SU-DHL-6 (cell line): ENCODE results near the gene SPINK13.
"Not testable (repeated sequence)": the region's sequence is repeated elsewhere in the genome, so short reads cannot be mapped to it uniquely, and the experiment has no call there.

Source experiments
- H2AFZ ChIP-seq: fragments of 200-600 bp; sonication (generic); 2 replicates; pipeline ENCODE4 v1.6.1; 2014; ENCODE audit warnings: low read depth, mild to moderate bottlenecking, moderate library complexity, mixed read lengths, antibody characterized with exemption, low read length; ENCODE audit not compliant: severe bottlenecking
- H3F3A ChIP-seq: fragments of 200-600 bp; shearing (Covaris generic); 2 replicates; pipeline ENCODE4 v1.6.0; 2016; ENCODE audit warnings: antibody characterized with exemption, mild to moderate bottlenecking; ENCODE audit not compliant: insufficient read depth
- H3K27ac ChIP-seq: fragments of 200-600 bp; sonication (generic); 2 replicates; pipeline ENCODE4 v1.5.1; 2016; ENCODE audit warnings: low read depth, mild to moderate bottlenecking, low read length, moderate library complexity, mixed read lengths
- H3K27me3 ChIP-seq: fragments of 200-600 bp; sonication (generic), shearing (Covaris generic); 2 replicates; pipeline ENCODE4 v1.6.0; 2014; ENCODE audit warnings: mild to moderate bottlenecking, low read length
- H3K36me3 ChIP-seq: fragments of 200-600 bp; sonication (generic); 2 replicates; pipeline ENCODE4 v1.6.1; 2014; ENCODE audit warnings: mild to moderate bottlenecking, low read length, mixed read lengths
- H3K4me2 ChIP-seq: fragments of 300-600, 200-600 bp; shearing (Covaris generic), sonication (generic); 2 replicates; pipeline ENCODE4 v1.6.0; 2014; ENCODE audit warnings: low read length, low read depth, mild to moderate bottlenecking; ENCODE audit not compliant: poor library complexity, severe bottlenecking
- H3K4me3 ChIP-seq: fragments of 200-600 bp; sonication (generic); 2 replicates; pipeline ENCODE4 v1.5.1; 2014; ENCODE audit warnings: antibody characterized with exemption, low read length, mild to moderate bottlenecking, mixed read lengths; ENCODE audit not compliant: insufficient read depth, poor library complexity, severe bottlenecking
- H3K79me2 ChIP-seq: fragments of 200-600 bp; sonication (generic); 2 replicates; pipeline ENCODE4 v1.6.1; 2014; ENCODE audit warnings: mild to moderate bottlenecking, low read length, moderate library complexity; ENCODE audit not compliant: insufficient read depth
- H3K9ac ChIP-seq: fragments of 200-600 bp; sonication (generic); 2 replicates; pipeline ENCODE4 v1.7.0; 2014; ENCODE audit warnings: mild to moderate bottlenecking, low read length
- H3K9me2 ChIP-seq: fragments of 200-600 bp; sonication (generic); replicated peaks from 2 replicates; pipeline ENCODE4 v1.6.1; 2014; ENCODE audit warnings: low read length; ENCODE audit not compliant: insufficient read depth
- H3K9me3 ChIP-seq: fragments of 200-600 bp; sonication (generic); 2 replicates; pipeline ENCODE4 v1.6.1; 2014; ENCODE audit warnings: low read length, mixed read lengths; ENCODE audit not compliant: insufficient read depth
- H4K20me1 ChIP-seq: fragments of 200-600 bp; sonication (generic); 2 replicates; pipeline ENCODE4 v1.6.1; 2014; ENCODE audit warnings: low read depth, mild to moderate bottlenecking, antibody characterized with exemption, low read length, moderate library complexity, mixed read lengths
- CTCF ChIP-seq: fragments of 200-600 bp; sonication (generic); IDR thresholded peaks from one replicate; pipeline ENCODE4 v1.5.1; 2017; ENCODE audit warnings: antibody characterized with exemption, mild to moderate bottlenecking, low read length, moderate library complexity; ENCODE audit not compliant: insufficient read depth, poor library complexity, severe bottlenecking
- EZH2phosphoT487 ChIP-seq: fragments of 200-600 bp; sonication (generic), shearing (Covaris generic); conservative IDR thresholded peaks from 2 replicates; pipeline ENCODE4 v1.6.1; 2018; ENCODE audit warnings: mild to moderate bottlenecking, antibody characterized with exemption, low read length, moderate library complexity, mixed read lengths

SPINK13 gene

DNA sequence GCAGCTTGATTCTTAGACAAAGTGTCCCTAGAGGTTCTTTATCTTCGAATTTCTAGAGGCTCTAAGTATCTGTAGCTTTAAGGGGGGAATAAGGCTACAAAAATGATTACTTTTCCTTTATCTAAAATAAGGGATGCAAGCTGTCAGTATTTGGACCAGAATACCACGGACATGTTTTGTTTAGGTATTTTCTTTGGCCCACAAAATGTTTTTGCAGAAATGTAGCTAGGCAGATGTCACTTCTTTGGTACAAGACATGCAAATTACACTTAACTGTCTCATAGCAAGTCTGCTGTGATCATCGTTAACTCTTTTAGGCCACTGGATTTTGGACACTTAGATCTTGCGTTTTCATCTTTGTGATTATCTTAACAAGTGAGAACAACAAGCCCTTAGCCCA lies 46.1 kb downstream of the SPINK13 start:
- no peaks in the 10 kb centered on the region for H3K36me3 ChIP-seq
- H2AFZ ChIP-seq = no peak overlapping the region
- no peaks in the 10 kb centered on the region for H4K20me1 ChIP-seq
- H3K27ac ChIP-seq = no peak overlapping the region
- no peak overlapping the region for H3K4me2 ChIP-seq
- H3K9me2 ChIP-seq = no peaks in the 10 kb centered on the region
- no peaks in the 10 kb centered on the region for H3K9me3 ChIP-seq
- H3F3A ChIP-seq = no peaks in the 10 kb centered on the region
- H3K4me3 ChIP-seq = no peak overlapping the region
- TF ChIP-seq CTCF = no peak
- no peak for TF ChIP-seq EZH2phosphoT487
- no peaks in the 10 kb centered on the region for H3K27me3 ChIP-seq
- H3K9ac ChIP-seq = no peak overlapping the region
- H3K79me2 ChIP-seq = no peaks in the 10 kb centered on the region

- H3K4me2 ChIP-seq, H3K9me2 ChIP-seq, H3K36me3 ChIP-seq, H3K27ac ChIP-seq, H3F3A ChIP-seq, H4K20me1 ChIP-seq, H3K79me2 ChIP-seq, H3K4me3 ChIP-seq, H2AFZ ChIP-seq, H3K27me3 ChIP-seq, H3K9ac ChIP-seq, H3K9me3 ChIP-seq: not testable (repeated sequence)
These were observed 51.7 kb downstream of the SPINK13 start for GRCh38 chr5:148320011-148320963.

DNA sequence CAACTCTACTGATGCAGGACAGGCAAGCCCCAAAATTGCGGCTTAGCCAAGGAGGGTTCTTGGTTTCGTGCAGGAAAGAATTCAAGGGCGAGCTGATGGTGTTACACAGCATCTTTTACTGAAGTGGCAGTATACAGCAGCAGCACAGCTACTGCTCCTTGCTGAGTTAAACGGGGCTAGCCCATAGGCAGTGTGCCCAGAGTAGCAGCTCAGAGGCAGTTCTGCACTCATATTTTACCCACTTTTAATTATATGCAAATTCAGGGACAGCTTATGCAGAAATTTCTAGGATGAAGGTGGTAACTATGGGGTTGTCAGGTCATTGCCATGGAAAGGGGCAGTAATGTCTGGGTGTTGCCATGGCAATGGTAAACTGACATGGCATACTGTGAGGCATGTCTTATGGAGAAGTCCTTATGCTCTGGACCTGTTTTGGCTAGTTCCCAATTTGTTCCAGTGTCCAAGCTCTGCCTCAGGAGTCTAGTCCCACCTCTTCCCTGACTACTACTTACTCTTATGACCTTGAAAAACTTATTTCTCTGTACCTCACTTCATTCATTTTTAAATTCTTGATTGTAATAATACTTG lies 64.8 kb downstream of the SPINK13 start:
- Histone ChIP-seq H3K27ac (no peak overlapping the region), H3K9me2 (no peaks in the 10 kb centered on the region), H4K20me1 (no peaks in the 10 kb centered on the region), H3K4me2 (no peak overlapping the region), H3K9me3 (no peaks in the 10 kb centered on the region), H2AFZ (no peak overlapping the region), H3F3A (no peaks in the 10 kb centered on the region), H3K27me3 (no peaks in the 10 kb centered on the region), H3K4me3 (no peak overlapping the region), H3K36me3 (no peaks in the 10 kb centered on the region), H3K9ac (no peak overlapping the region), H3K79me2 (no peaks in the 10 kb centered on the region)
- TF ChIP-seq CTCF = no peak

DNA sequence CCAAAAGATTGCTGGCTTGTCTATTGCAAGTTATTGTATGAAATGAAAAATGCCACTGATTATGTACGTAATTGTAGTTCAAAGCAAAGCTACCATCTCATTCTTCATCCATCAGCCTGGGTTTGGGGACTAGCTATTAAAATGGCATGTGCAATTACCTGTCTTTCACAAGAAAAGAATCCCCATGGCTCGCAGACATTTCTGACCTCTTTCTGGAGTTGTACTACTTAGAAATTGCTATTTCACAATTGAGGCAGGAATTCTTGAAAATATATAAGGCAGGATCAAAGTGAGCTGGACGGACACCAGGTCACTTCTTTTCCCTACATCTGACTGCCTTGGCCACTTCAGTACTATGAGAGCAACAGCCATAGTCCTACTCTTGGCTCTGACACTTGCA lies 66.7 kb downstream of the SPINK13 start, which contains the start of gene SPINK9:
SPINK9 (plus strand) TSS at position 301 of the 400 bp plus-strand sequence; CDS start at position 356, 55 bp downstream.
- TF ChIP-seq EZH2phosphoT487 (no peak), CTCF (no peak)
- H3K4me2 ChIP-seq = no peak within 1 kb of the TSS

More for the DNA sequence above, 66.7 kb downstream of the SPINK13 start, which contains the start of gene SPINK9:
- Histone ChIP-seq H3K79me2 (no peaks in the 10 kb centered on the region), H3K36me3 (no peaks in the 10 kb centered on the region), H3K9ac (no peak within 1 kb of the TSS), H3K9me2 (no peaks in the 10 kb centered on the region), H3K27ac (no peak within 1 kb of the TSS), H3F3A (no peaks in the 10 kb centered on the region), H3K27me3 (no peaks in the 10 kb centered on the region), H3K9me3 (no peaks in the 10 kb centered on the region), H2AFZ (no peak within 1 kb of the TSS), H3K4me3 (no peak within 1 kb of the TSS), H4K20me1 (no peaks in the 10 kb centered on the region)
